Measurements from ENCODE around the gene TNFAIP3. TPM values are rescaled to one million over a fixed set of nuclear protein-coding genes. Genes with fewer than 3 reads are reported as not detected.

The TNFAIP3 gene
- total and polyA plus RNA-seq, 2 of the 8 experiments (the other 6 are each of a cell fraction or from before 2014, with no cell fraction given), result 1.6 to 2.0 TPM

DNA sequence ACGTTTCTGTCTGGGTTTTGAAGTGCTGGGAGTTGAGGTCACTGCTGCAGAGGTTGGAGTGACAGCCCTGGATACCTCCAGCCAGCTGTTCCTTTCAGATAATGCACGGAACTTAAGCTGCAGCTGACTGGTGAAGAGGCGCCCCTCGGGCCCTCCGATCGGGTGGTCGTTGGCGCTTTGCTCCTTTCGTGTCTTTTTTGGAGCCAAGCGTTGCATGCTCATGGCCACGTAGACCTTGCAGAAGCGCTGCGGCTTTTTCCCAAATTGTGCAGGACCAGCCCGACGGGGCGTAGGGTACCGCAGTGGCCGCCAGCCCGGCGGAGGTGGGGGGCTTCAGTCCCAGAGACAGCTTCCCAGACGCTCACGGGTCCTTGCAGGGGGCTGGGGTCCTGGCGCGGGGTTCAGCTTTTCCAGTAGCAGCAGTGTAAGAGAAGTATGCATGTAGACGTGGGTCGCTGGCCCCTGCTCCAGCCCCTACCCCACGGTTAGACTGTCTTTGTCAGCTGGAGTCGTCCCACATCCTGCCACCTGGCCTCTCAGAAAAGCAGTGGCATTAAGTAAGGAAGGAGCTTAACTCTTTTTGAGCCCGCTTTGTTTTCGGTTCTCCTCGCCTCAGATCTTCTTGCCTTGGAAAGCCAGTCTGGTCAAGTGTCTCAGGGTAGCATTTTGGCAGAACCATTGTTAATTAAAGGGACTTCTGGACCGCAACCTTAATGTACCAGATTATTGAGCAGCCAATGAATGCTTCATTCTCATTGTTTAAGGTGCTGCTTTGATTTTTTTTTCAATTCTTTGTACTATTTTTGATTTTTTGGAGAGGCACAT, 838 bp downstream of the TNFAIP3 start (continued):
- TF ChIP-seq KDM5A (IDR thresholded peaks at IDR 0.05; ENCODE audit: low read length), result no peak
- no peak for TF ChIP-seq EP300 (IDR thresholded peaks at IDR 0.05; ENCODE audit: borderline replicate concordance in 1 of 2, low read depth in 2 of 2, low read length in 2 of 2)
- TF ChIP-seq KDM4A (IDR thresholded peaks at IDR 0.05; ENCODE audit: low read depth, low read length, severe bottlenecking), result peak; percentile 68
- TF ChIP-seq SIN3A (conservative IDR thresholded peaks at IDR 0.05 in 1 of 2, IDR thresholded peaks at IDR 0.05 in 1 of 2; ENCODE audit: low read depth in 1 of 2, low read length in 2 of 2), result peak; percentile 76 to 77; a peak in 2 of 4 replicates
